Stimulated activated CD4-positive, alpha-beta T cell treated with anti-CD3 and anti-CD28 coated beads, Interleukin-15, amount 100 ng/mL, for 1 hour (primary cell): ENCODE data around the gene MTMR3.
"Not testable (repeated sequence)": the region's sequence is repeated elsewhere in the genome, so short reads cannot be mapped to it uniquely, and the experiment has no call there.

Experiments used
- DNase-seq, 2 donors: peaks; one replicate each; pipeline ENCODE4 v3.0.0-alpha.2; 2020; ENCODE audit warnings: low read depth in 1 of 2, low spot score in 1 of 2

Gene MTMR3

GRCh38 chr22:30045901-30046715 lies 163.1 kb downstream of the MTMR3 start:
- DNase-seq, result no peak

GRCh38 chr22:30046716-30047363 lies 163.9 kb downstream of the MTMR3 start:
- no peak for DNase-seq

GRCh38 chr22:30047364-30047738 lies 164.4 kb downstream of the MTMR3 start:
- no peak for DNase-seq

GRCh38 chr22:30048681-30049080 lies 165.7 kb downstream of the MTMR3 start:
- DNase-seq, result no peak

- no peak for DNase-seq
These were observed 171.2 kb downstream of the MTMR3 start for GRCh38 chr22:30054067-30054763.

- no peak for DNase-seq
These were observed 171.7 kb downstream of the MTMR3 start for GRCh38 chr22:30054764-30055069.

- DNase-seq, result no peak
These were observed 173.0 kb downstream of the MTMR3 start for GRCh38 chr22:30056015-30056414.

GRCh38 chr22:30057375-30057774 lies 174.4 kb downstream of the MTMR3 start:
- DNase-seq, result no peak

- DNase-seq, result not testable (repeated sequence)
These were observed 176.5 kb downstream of the MTMR3 start for GRCh38 chr22:30059346-30060020.

GRCh38 chr22:30061094-30061493 lies 178.1 kb downstream of the MTMR3 start:
- not testable (repeated sequence) for DNase-seq

- no peak for DNase-seq
These were observed 179.3 kb downstream of the MTMR3 start for GRCh38 chr22:30062259-30062658.

GRCh38 chr22:30062950-30063349 lies 180.0 kb downstream of the MTMR3 start:
- no peak for DNase-seq

GRCh38 chr22:30064172-30064571 lies 181.2 kb downstream of the MTMR3 start:
- no peak for DNase-seq

- no peak for DNase-seq
These were observed 190.8 kb downstream of the MTMR3 start for GRCh38 chr22:30073743-30074142.

GRCh38 chr22:30074147-30074546 lies 191.2 kb downstream of the MTMR3 start:
- no peak for DNase-seq

- DNase-seq, result no peak
These were observed 192.0 kb downstream of the MTMR3 start for GRCh38 chr22:30074994-30075393.

- DNase-seq, result no peak
These were observed 194.4 kb downstream of the MTMR3 start for GRCh38 chr22:30077279-30077880.

- no peak for DNase-seq
These were observed 195.6 kb downstream of the MTMR3 start for GRCh38 chr22:30078320-30079311.

GRCh38 chr22:30079952-30080533 lies 197.1 kb downstream of the MTMR3 start, which contains the start of gene HORMAD2:
HORMAD2 (plus strand) TSS chr22:30080464; CDS start chr22:30093953, 13,489 bp downstream.
- no peak for DNase-seq
